Measurements from ENCODE around the gene PIWIL4. TPM values are rescaled to one million over a fixed set of nuclear protein-coding genes. Genes with fewer than 3 reads are reported as not detected.

PIWIL4 gene
- total and polyA plus RNA-seq, 9 of the 15 experiments (the other 6 are each of a cell fraction or from before 2014, with no cell fraction given) = 6.3 to 17.0 (median 10.8) TPM

DNA sequence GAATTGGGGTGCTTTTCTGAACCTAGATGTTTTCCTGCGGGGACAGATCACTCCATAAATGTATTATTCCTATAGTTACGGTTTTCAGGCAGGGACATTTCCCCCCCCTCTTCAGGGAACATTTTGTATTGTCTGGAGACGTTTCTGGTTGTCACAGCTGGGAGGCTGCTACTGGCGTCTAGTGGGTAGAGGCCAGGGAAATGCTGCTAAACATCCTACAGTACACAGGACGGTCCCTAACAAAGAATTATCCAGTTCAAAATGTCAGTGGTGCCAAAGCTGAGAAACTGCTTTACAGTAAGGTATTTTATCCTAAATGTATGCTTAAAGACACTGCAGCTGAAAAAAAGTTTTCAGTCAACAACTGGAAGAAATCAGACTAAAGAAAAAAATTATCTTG, 19.4 kb downstream of the PIWIL4 start:
- in situ Hi-C loops (cut with MboI) = no loop called here
- BruUV-seq (replicated peaks) = no TSS peak
- TF ChIP-seq RHOXF2B (CRISPR knock-in tag; conservative IDR thresholded peaks at IDR 0.05) = no peak
- no peak for TF ChIP-seq SRF (CRISPR knock-in tag; IDR thresholded peaks at IDR 0.05)
- TF ChIP-seq POLR3G (IDR thresholded peaks at IDR 0.05; ENCODE audit: extremely low read depth, insufficient read length, insufficient replicate concordance) = no peak
- TF ChIP-seq, protein P1, sequence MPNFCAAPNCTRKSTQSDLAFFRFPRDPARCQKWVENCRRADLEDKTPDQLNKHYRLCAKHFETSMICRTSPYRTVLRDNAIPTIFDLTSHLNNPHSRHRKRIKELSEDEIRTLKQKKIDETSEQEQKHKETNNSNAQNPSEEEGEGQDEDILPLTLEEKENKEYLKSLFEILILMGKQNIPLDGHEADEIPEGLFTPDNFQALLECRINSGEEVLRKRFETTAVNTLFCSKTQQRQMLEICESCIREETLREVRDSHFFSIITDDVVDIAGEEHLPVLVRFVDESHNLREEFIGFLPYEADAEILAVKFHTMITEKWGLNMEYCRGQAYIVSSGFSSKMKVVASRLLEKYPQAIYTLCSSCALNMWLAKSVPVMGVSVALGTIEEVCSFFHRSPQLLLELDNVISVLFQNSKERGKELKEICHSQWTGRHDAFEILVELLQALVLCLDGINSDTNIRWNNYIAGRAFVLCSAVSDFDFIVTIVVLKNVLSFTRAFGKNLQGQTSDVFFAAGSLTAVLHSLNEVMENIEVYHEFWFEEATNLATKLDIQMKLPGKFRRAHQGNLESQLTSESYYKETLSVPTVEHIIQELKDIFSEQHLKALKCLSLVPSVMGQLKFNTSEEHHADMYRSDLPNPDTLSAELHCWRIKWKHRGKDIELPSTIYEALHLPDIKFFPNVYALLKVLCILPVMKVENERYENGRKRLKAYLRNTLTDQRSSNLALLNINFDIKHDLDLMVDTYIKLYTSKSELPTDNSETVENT (CRISPR knock-in tag; IDR thresholded peaks at IDR 0.05) = no peak
- TF ChIP-seq MGA (IDR thresholded peaks at IDR 0.05) = no peak
- no peak for TF ChIP-seq SAFB2 (IDR thresholded peaks at IDR 0.05; ENCODE audit: borderline replicate concordance, low read depth, low read length, severe bottlenecking)

More for the DNA sequence above, 19.4 kb downstream of the PIWIL4 start:
- H3K4me2 ChIP-seq (ENCODE audit: insufficient read depth, low read length) = no peak overlapping the region
- intact Hi-C loops (cut with micrococcal nuclease) = no loop called here
- no peaks in the 10 kb centered on the region for H3K79me2 ChIP-seq (ENCODE audit: control insufficient read depth, insufficient read depth, low read length)
- H3K9ac ChIP-seq (ENCODE audit: insufficient read depth in 1 of 2, low read depth in 2 of 2, low read length in 2 of 2) = no peak overlapping the region
- no peaks in the 10 kb centered on the region for H3K9me3 ChIP-seq (replicated peaks; ENCODE audit: control insufficient read depth, insufficient read depth, low read depth, low read length)
- CTCF ChIA-PET (ENCODE audit: low intra/inter-chr PET ratio) = no interaction called here
- no peaks in the 10 kb centered on the region for H3K4me1 ChIP-seq (replicated peaks in 1 of 2; ENCODE audit: control insufficient read depth in 2 of 2, insufficient read depth in 2 of 2, low read length in 2 of 2)
- H3K4me3 ChIP-seq = no peak overlapping the region
- no peak overlapping the region for H3K27ac ChIP-seq (ENCODE audit: extremely low read depth, low read depth, low read length)
- no peaks in the 10 kb centered on the region for H4K20me1 ChIP-seq (replicated peaks; ENCODE audit: control insufficient read depth, insufficient read depth, low read length)
- FAIRE-seq (no peak), DNase-seq (ENCODE audit: extremely low read depth in 1 of 4, low spot score in 3 of 4) (no peak), ATAC-seq (no peak)
- H3K36me3 ChIP-seq (ENCODE audit: control insufficient read depth, insufficient read depth, low read length) = peaks cover 9% of the 10 kb centered on the region; the same call in 2 of the 3 replicates
- 21% methylated on average over 5 of the region's 5 CpGs for WGBS (ENCODE audit: insufficient coverage, low coverage, missing lambda C conversion rate)
- H2AFZ ChIP-seq (ENCODE audit: low read depth, low read length) = no peak overlapping the region
- H3K9me1 ChIP-seq (ENCODE audit: control insufficient read depth, insufficient read depth, low read length) = no peaks in the 10 kb centered on the region
- POLR2A ChIA-PET = no interaction called here
- no peaks in the 10 kb centered on the region; a peak in 1 of 5 replicates for H3K27me3 ChIP-seq (ENCODE audit: control insufficient read depth in 2 of 2, insufficient read depth in 2 of 2, low read length in 2 of 2)
